Suprapubic skin (tissue), 4 donors: ENCODE results near the gene B4GAT1.

Experiments
- EP300 ChIP-seq: sonication (generic); formaldehyde crosslinking; IDR thresholded peaks from one replicate; pipeline ENCODE4 v1.6.1; 2017; ENCODE audit warnings: antibody characterized with exemption
- POLR2A ChIP-seq, 2 donors: fragments of 450-650 bp; IDR thresholded peaks; one replicate each; pipeline ENCODE4 v1.6.1; 2017; ENCODE audit warnings: antibody characterized with exemption in 2 of 2, mild to moderate bottlenecking in 2 of 2, moderate library complexity in 2 of 2
- POLR2AphosphoS5 ChIP-seq, 3 donors: sonication (generic); formaldehyde crosslinking; IDR thresholded peaks; one replicate each; pipeline ENCODE4 v1.6.1; 2017; ENCODE audit warnings: antibody characterized with exemption in 3 of 3
- TF ChIP-seq, protein P1 (sequence below), 2 donors: fragments of 200-600 bp in 1 of 2; fragments of 450-650 bp in 1 of 2; sonication (generic) in 1 of 2; IDR thresholded peaks; one replicate each; pipeline ENCODE4 v1.5.1; 2016 to 2019; ENCODE audit warnings: antibody characterized with exemption in 2 of 2, mild to moderate bottlenecking in 1 of 2, moderate library complexity in 1 of 2

DNA sequence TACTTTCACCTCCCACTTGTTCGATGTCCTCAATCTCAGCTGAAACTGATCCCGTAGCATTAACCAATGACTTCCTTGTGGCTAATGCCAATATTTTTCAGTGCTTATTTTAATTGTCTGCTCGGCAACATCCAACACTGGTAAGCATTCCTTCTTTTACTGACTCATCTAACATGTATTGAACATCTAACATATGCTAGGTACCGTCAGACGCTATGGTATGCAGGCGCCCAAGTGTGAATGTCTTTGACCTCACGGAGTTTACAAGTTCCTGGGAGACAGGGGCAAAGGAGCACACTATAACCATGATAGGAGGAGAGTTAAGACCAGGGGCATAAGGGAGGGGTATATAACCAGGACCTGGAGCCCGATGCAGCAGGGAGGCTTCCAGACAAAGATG is 4.3 kb downstream of the B4GAT1 start:
- TF ChIP-seq, protein P1, sequence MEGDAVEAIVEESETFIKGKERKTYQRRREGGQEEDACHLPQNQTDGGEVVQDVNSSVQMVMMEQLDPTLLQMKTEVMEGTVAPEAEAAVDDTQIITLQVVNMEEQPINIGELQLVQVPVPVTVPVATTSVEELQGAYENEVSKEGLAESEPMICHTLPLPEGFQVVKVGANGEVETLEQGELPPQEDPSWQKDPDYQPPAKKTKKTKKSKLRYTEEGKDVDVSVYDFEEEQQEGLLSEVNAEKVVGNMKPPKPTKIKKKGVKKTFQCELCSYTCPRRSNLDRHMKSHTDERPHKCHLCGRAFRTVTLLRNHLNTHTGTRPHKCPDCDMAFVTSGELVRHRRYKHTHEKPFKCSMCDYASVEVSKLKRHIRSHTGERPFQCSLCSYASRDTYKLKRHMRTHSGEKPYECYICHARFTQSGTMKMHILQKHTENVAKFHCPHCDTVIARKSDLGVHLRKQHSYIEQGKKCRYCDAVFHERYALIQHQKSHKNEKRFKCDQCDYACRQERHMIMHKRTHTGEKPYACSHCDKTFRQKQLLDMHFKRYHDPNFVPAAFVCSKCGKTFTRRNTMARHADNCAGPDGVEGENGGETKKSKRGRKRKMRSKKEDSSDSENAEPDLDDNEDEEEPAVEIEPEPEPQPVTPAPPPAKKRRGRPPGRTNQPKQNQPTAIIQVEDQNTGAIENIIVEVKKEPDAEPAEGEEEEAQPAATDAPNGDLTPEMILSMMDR (IDR thresholded peaks at IDR 0.05): no peak
- TF ChIP-seq POLR2AphosphoS5 (IDR thresholded peaks at IDR 0.05) (no peak), POLR2A (IDR thresholded peaks at IDR 0.05) (no peak), EP300 (no peak)
